Body of pancreas (tissue), 4 donors: ENCODE results near the gene HACD2.

Source experiments
- POLR2A ChIP-seq, 3 donors: fragments of 450-650 bp; IDR thresholded peaks; one replicate each; pipeline ENCODE4 v1.6.1; 2016; ENCODE audit warnings: antibody characterized with exemption in 3 of 3, mild to moderate bottlenecking in 2 of 3
- TF ChIP-seq, protein P1 (sequence below), 7 experiments: fragments of 450-650 bp in 4 of 7; fragments of 200-600 bp in 3 of 7; sonication (generic) in 3 of 7; IDR thresholded peaks; one replicate each; pipeline ENCODE4 v1.5.1; 2016 to 2019; ENCODE audit warnings: antibody characterized with exemption in 7 of 7

DNA sequence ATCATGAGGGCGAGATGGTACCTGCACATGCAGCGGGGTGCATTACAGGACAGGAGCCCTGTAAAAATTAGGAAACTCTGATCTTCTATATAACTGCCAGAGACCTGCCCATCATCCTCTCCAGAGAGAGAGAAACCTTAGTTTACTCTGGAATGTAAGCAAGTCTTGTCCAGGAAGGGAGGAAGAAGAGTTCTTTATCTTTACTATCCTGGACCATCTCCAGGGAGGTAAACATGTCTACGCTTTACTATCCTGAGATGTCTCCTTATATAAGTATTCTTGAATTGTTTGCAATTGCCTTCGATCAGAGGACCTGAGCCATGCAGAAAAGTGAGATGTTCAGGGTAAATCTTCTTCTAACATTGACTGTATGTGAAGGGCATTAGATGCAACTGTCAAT lies 12.7 kb upstream of the HACD2 start:
- TF ChIP-seq, protein P1, sequence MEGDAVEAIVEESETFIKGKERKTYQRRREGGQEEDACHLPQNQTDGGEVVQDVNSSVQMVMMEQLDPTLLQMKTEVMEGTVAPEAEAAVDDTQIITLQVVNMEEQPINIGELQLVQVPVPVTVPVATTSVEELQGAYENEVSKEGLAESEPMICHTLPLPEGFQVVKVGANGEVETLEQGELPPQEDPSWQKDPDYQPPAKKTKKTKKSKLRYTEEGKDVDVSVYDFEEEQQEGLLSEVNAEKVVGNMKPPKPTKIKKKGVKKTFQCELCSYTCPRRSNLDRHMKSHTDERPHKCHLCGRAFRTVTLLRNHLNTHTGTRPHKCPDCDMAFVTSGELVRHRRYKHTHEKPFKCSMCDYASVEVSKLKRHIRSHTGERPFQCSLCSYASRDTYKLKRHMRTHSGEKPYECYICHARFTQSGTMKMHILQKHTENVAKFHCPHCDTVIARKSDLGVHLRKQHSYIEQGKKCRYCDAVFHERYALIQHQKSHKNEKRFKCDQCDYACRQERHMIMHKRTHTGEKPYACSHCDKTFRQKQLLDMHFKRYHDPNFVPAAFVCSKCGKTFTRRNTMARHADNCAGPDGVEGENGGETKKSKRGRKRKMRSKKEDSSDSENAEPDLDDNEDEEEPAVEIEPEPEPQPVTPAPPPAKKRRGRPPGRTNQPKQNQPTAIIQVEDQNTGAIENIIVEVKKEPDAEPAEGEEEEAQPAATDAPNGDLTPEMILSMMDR (IDR thresholded peaks at IDR 0.05), result no peak
- no peak for TF ChIP-seq POLR2A (IDR thresholded peaks at IDR 0.05)
